H9 (cell line): ENCODE data around the gene CBLN3. TPM values are rescaled to one million over a fixed set of nuclear protein-coding genes. Genes with fewer than 3 reads are reported as not detected.

Source experiments
- DNase-seq: peaks from one replicate; pipeline ENCODE4 v3.0.0-alpha.2; 2017
- H2AFZ ChIP-seq: one replicate; pipeline ENCODE4 v1.6.1; 2013; ENCODE audit warnings: mild to moderate bottlenecking, low read length, control low read depth, moderate library complexity
- H2AK5ac ChIP-seq: 2 replicates; pipeline ENCODE4 v1.6.1; 2013; ENCODE audit warnings: low read length, control low read depth, mixed read lengths; ENCODE audit not compliant: insufficient read length
- H2BK120ac ChIP-seq: one replicate; pipeline ENCODE4 v1.6.1; 2013; ENCODE audit warnings: low read depth, mild to moderate bottlenecking, low read length, control low read depth, inconsistent platforms; ENCODE audit not compliant: poor library complexity, severe bottlenecking
- H2BK12ac ChIP-seq: 2 replicates; pipeline ENCODE4 v1.6.1; 2013; ENCODE audit warnings: low read length, control low read depth, mixed read lengths, low read depth; ENCODE audit not compliant: insufficient read length
- H2BK15ac ChIP-seq: 2 replicates; pipeline ENCODE4 v1.6.1; 2013; ENCODE audit warnings: low read depth, low read length, control low read depth
- H2BK20ac ChIP-seq: one replicate; pipeline ENCODE4 v1.6.1; 2013; ENCODE audit warnings: low read depth, mild to moderate bottlenecking, low read length, control low read depth, inconsistent platforms; ENCODE audit not compliant: poor library complexity, severe bottlenecking
- H2BK5ac ChIP-seq: 2 replicates; pipeline ENCODE4 v1.6.1; 2013; ENCODE audit warnings: low read length, control low read depth, mixed read lengths; ENCODE audit not compliant: insufficient read length
- H3K14ac ChIP-seq: 2 replicates; pipeline ENCODE4 v1.6.1; 2013; ENCODE audit warnings: low read length, control low read depth; ENCODE audit not compliant: insufficient read depth
- H3K18ac ChIP-seq: 2 replicates; pipeline ENCODE4 v1.6.1; 2013; ENCODE audit warnings: low read depth, mild to moderate bottlenecking, mixed read lengths, low read length, control low read depth; ENCODE audit not compliant: insufficient read length
- H3K23ac ChIP-seq: 2 replicates; pipeline ENCODE4 v1.6.1; 2013; ENCODE audit warnings: low read length, control low read depth, mixed read lengths, low read depth; ENCODE audit not compliant: insufficient read length
- H3K23me2 ChIP-seq: 2 replicates; pipeline ENCODE4 v1.6.1; 2013; ENCODE audit warnings: low read depth, mild to moderate bottlenecking, mixed read lengths, low read length, control low read depth; ENCODE audit not compliant: insufficient read length, poor library complexity, severe bottlenecking
- H3K27ac ChIP-seq: 2 replicates; pipeline ENCODE4 v1.5.1; 2013; ENCODE audit warnings: low read length, control low read depth, mixed read lengths, low read depth; ENCODE audit not compliant: insufficient read length
- H3K27me3 ChIP-seq: 2 replicates; pipeline ENCODE4 v1.6.1; 2013; ENCODE audit warnings: low read length, control low read depth, inconsistent platforms; ENCODE audit not compliant: insufficient read depth
- H3K4ac ChIP-seq: 2 replicates; pipeline ENCODE4 v1.6.1; 2013; ENCODE audit warnings: low read depth, mild to moderate bottlenecking, control low read depth, inconsistent platforms, low read length, moderate library complexity
- H3K4me1 ChIP-seq: 2 replicates; pipeline ENCODE4 v1.6.1; 2013; ENCODE audit warnings: low read length, control low read depth, inconsistent platforms; ENCODE audit not compliant: insufficient read depth
- H3K4me2 ChIP-seq: 2 replicates; pipeline ENCODE4 v1.6.1; 2013; ENCODE audit warnings: low read length, control low read depth, mixed read lengths; ENCODE audit not compliant: insufficient read length, insufficient read depth
- H3K56ac ChIP-seq: 2 replicates; pipeline ENCODE4 v1.6.1; 2013; ENCODE audit warnings: low read depth, mild to moderate bottlenecking, mixed read lengths, low read length, control low read depth; ENCODE audit not compliant: insufficient read length
- H3K79me1 ChIP-seq: 2 replicates; pipeline ENCODE4 v1.6.1; 2013; ENCODE audit warnings: low read depth, mild to moderate bottlenecking, moderate library complexity, low read length, control low read depth, inconsistent platforms; ENCODE audit not compliant: insufficient read depth, poor library complexity, severe bottlenecking
- H3K79me2 ChIP-seq: 2 replicates; pipeline ENCODE4 v1.6.1; 2013; ENCODE audit warnings: low read length, control low read depth, inconsistent platforms; ENCODE audit not compliant: insufficient read depth
- H3K9ac ChIP-seq: 2 replicates; pipeline ENCODE4 v1.6.1; 2013; ENCODE audit warnings: low read length, control low read depth, mixed read lengths; ENCODE audit not compliant: insufficient read length; ENCODE audit errors: extremely low read depth
- H3K9me3 ChIP-seq: one replicate; pipeline ENCODE4 v1.6.1; 2013; ENCODE audit warnings: low read depth, low read length, inconsistent platforms; ENCODE audit not compliant: control insufficient read depth
- H3T11ph ChIP-seq: one replicate; pipeline ENCODE4 v1.6.1; 2013; ENCODE audit warnings: mild to moderate bottlenecking, low read length, control low read depth, inconsistent platforms
- H4K20me1 ChIP-seq: one replicate; pipeline ENCODE4 v1.6.1; 2013; ENCODE audit not compliant: control insufficient read depth, insufficient read length, insufficient read depth
- H4K5ac ChIP-seq: 2 replicates; pipeline ENCODE4 v1.6.1; 2013; ENCODE audit warnings: low read depth, mild to moderate bottlenecking, mixed read lengths, low read length, control low read depth; ENCODE audit not compliant: insufficient read length
- H4K8ac ChIP-seq: replicated peaks from 2 replicates; pipeline ENCODE4 v1.6.1; 2013; ENCODE audit warnings: low read length, control low read depth, mixed read lengths, low read depth; ENCODE audit not compliant: insufficient read length
- H4K91ac ChIP-seq: 2 replicates; pipeline ENCODE4 v1.6.1; 2013; ENCODE audit warnings: low read depth, mild to moderate bottlenecking, moderate library complexity, mixed read lengths, low read length, control low read depth; ENCODE audit not compliant: insufficient read length
- H3K27ac Mint-ChIP-seq, 3 experiments: 2 replicates in 2 of 3; 3 replicates in 1 of 3; pipeline ENCODE4 v1.8.0; 2020 to 2021; ENCODE audit warnings: mixed read lengths in 3 of 3, mild to moderate bottlenecking in 1 of 3, moderate library complexity in 1 of 3
- H3K27me3 Mint-ChIP-seq: 2 replicates; pipeline ENCODE4 v1.8.0; 2021; ENCODE audit warnings: low read depth, mild to moderate bottlenecking, moderate library complexity, mixed read lengths
- H3K36me3 Mint-ChIP-seq, 3 experiments: 2 replicates in 2 of 3; 3 replicates in 1 of 3; pipeline ENCODE4 v1.8.0; 2020 to 2021; ENCODE audit warnings: low read depth in 3 of 3, mixed read lengths in 3 of 3; ENCODE audit not compliant: insufficient read depth in 1 of 3
- H3K4me1 Mint-ChIP-seq, 2 experiments: 2 replicates each; pipeline ENCODE4 v1.8.0; 2020; ENCODE audit warnings: mixed read lengths in 2 of 2
- H3K4me3 Mint-ChIP-seq, 2 experiments: 2 replicates in 1 of 2; 3 replicates in 1 of 2; pipeline ENCODE4 v1.8.0; 2020 to 2021; ENCODE audit warnings: mild to moderate bottlenecking in 2 of 2, mixed read lengths in 2 of 2, moderate library complexity in 1 of 2
- H3K9me3 Mint-ChIP-seq, 2 experiments: 2 replicates in 1 of 2; 3 replicates in 1 of 2; pipeline ENCODE4 v1.8.0; 2020; ENCODE audit warnings: mild to moderate bottlenecking in 2 of 2, mixed read lengths in 2 of 2, moderate library complexity in 1 of 2
- WGBS: extraction: QIAGEN DNeasy Blood & Tissue Kit; methylation state at CpG from one replicate; pipeline ENCODE4 v1.1.7; 2013; ENCODE audit warnings: missing lambda C conversion rate, low lambda C conversion rate, mixed read lengths; ENCODE audit not compliant: insufficient read length; ENCODE audit errors: extremely low coverage; 5-methylcytosine and 5-hydroxymethylcytosine counted together
- total RNA-seq: library from RNA; stranded (reverse); gene quantifications from 2 replicates; pipeline ENCODE4 v1.2.1, GENCODE V29; 2021
- TF ChIP-seq, protein P1 (sequence below): fragments of 200-600 bp; sonication (generic); conservative IDR thresholded peaks from 3 replicates; pipeline ENCODE4 v1.8.0; 2021; ENCODE audit warnings: antibody characterized with exemption, mild to moderate bottlenecking

The CBLN3 gene
- total RNA-seq, 1 experiment from 2014 or later = 0.39 TPM

DNA sequence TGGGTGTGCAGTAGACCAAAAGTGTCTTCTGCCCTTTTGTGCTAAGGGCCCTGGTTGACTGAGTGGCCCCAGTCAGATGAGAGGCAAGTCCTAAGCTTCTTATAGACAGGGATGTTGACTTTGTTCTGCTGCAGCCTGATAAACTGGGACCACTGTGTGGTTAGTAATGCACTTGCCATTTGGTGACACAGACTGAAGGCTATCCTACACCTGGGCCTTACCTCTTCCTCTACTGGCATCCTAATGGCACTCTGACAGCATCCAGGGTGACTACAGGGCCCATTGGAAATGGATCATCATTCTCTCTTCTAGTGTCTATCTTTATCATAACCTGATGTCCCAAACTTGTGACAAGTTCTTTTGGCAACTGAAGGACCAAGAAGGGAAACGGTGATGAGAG lies 9.8 kb upstream of the CBLN3 start:
- H3K27me3 ChIP-seq = no peaks in the 10 kb centered on the region
- H3K9me3 Mint-ChIP-seq = no peaks in the 10 kb centered on the region; a peak in 1 of 5 replicates

More for the DNA sequence above, 9.8 kb upstream of the CBLN3 start:
- Histone ChIP-seq H3K79me1 (peaks cover 2% of the 10 kb centered on the region), H4K20me1 (no peaks in the 10 kb centered on the region), H3K23me2 (peaks cover 10% of the 10 kb centered on the region), H2BK5ac (no peak overlapping the region), H2BK20ac (no peak overlapping the region), H2BK12ac (no peak overlapping the region), H3K27ac (no peak overlapping the region), H3K79me2 (no peaks in the 10 kb centered on the region), H2BK15ac (no peak overlapping the region), H2AFZ (no peak overlapping the region), H4K91ac (no peak overlapping the region), H4K5ac (no peak overlapping the region), H3T11ph (no peak overlapping the region), H3K9ac (no peak overlapping the region), H3K4me2 (no peak overlapping the region), H2AK5ac (no peak overlapping the region), H3K9me3 (no peaks in the 10 kb centered on the region), H3K23ac (no peak overlapping the region), H3K4ac (no peak overlapping the region), H3K18ac (no peak overlapping the region), H3K4me1 (no peaks in the 10 kb centered on the region), H2BK120ac (no peak overlapping the region), H3K14ac (no peak overlapping the region), H4K8ac (no peak overlapping the region), H3K56ac (no peak overlapping the region)
- no peak for DNase-seq
- Mint-ChIP-seq H3K27ac (no peak overlapping the region), H3K27me3 (no peaks in the 10 kb centered on the region; the same call in 1 of the 2 replicates), H3K36me3 (peaks cover 19 to 50% (median 45%) of the 10 kb centered on the region in 3 experiments), H3K4me1 (peaks cover 15 to 16% of the 10 kb centered on the region in 2 experiments), H3K4me3 (no peak overlapping the region; a peak in 1 of 5 replicates)
- TF ChIP-seq, protein P1, sequence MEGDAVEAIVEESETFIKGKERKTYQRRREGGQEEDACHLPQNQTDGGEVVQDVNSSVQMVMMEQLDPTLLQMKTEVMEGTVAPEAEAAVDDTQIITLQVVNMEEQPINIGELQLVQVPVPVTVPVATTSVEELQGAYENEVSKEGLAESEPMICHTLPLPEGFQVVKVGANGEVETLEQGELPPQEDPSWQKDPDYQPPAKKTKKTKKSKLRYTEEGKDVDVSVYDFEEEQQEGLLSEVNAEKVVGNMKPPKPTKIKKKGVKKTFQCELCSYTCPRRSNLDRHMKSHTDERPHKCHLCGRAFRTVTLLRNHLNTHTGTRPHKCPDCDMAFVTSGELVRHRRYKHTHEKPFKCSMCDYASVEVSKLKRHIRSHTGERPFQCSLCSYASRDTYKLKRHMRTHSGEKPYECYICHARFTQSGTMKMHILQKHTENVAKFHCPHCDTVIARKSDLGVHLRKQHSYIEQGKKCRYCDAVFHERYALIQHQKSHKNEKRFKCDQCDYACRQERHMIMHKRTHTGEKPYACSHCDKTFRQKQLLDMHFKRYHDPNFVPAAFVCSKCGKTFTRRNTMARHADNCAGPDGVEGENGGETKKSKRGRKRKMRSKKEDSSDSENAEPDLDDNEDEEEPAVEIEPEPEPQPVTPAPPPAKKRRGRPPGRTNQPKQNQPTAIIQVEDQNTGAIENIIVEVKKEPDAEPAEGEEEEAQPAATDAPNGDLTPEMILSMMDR = no peak
- WGBS = no CpG with 5 or more reads among the region's 1 CpG
